HCT116 (cell line): ENCODE data around the gene OOSP4B.

Experiments used
- CTCF ChIP-seq, 3 experiments: fragments of 200-600 bp in 1 of 3; sonication (generic) in 1 of 3; IDR thresholded peaks in 2 of 3; conservative IDR thresholded peaks in 1 of 3; 2 replicates each; pipeline ENCODE4 v1.5.1; 2012 to 2017; ENCODE audit warnings: low read depth in 2 of 3, low read length in 2 of 3, antibody characterized with exemption in 1 of 3, borderline replicate concordance in 1 of 3, control low read depth in 1 of 3, mild to moderate bottlenecking in 1 of 3, mixed read lengths in 1 of 3, mixed run types in 1 of 3, moderate library complexity in 1 of 3; ENCODE audit not compliant: insufficient read depth in 1 of 3
- EGR1 ChIP-seq: IDR thresholded peaks from 2 replicates; pipeline ENCODE4 v1.6.1; 2012; ENCODE audit warnings: low read depth
- ELF1 ChIP-seq: IDR thresholded peaks from 2 replicates; pipeline ENCODE4 v1.6.1; 2012; ENCODE audit warnings: low read depth, borderline replicate concordance
- EZH2phosphoT487 ChIP-seq: fragments of 200-600 bp; IDR thresholded peaks from 2 replicates; pipeline ENCODE4 v1.6.1; 2018; ENCODE audit warnings: antibody characterized with exemption, borderline replicate concordance
- JUND ChIP-seq: IDR thresholded peaks from 2 replicates; pipeline ENCODE4 v1.6.1; 2012
- POLR2A ChIP-seq: IDR thresholded peaks from 2 replicates; pipeline ENCODE4 v1.7.0; 2011; ENCODE audit warnings: borderline replicate concordance; ENCODE audit not compliant: insufficient read depth, insufficient read length; ENCODE audit errors: extremely low read depth
- POLR2AphosphoS5 ChIP-seq: IDR thresholded peaks from 2 replicates; pipeline ENCODE4 v1.6.1; 2011; ENCODE audit warnings: mild to moderate bottlenecking, low read depth, low read length, moderate library complexity
- RAD21 ChIP-seq: IDR thresholded peaks from 2 replicates; pipeline ENCODE4 v1.6.1; 2012; ENCODE audit warnings: low read depth, mild to moderate bottlenecking
- SP1 ChIP-seq: IDR thresholded peaks from 2 replicates; pipeline ENCODE4 v1.6.1; 2012; ENCODE audit warnings: low read depth
- YY1 ChIP-seq: IDR thresholded peaks from 2 replicates; pipeline ENCODE4 v1.6.1; 2011; ENCODE audit warnings: low read length, low read depth, moderate library complexity, mild to moderate bottlenecking; ENCODE audit not compliant: insufficient replicate concordance; ENCODE audit errors: extremely low read depth
- ZFX ChIP-seq: fragments of 450-650 bp; IDR thresholded peaks from 2 replicates; pipeline ENCODE4 v1.6.1; 2017
- ZNF274 ChIP-seq: fragments of 200-500 bp; sonication (Bioruptor generic); IDR thresholded peaks from 2 replicates; pipeline ENCODE4 v1.6.1; 2014; ENCODE audit warnings: mild to moderate bottlenecking, low read depth, low read length, inconsistent platforms
- TF ChIP-seq, protein P1 (sequence below): IDR thresholded peaks from 2 replicates; pipeline ENCODE4 v1.6.1; 2012
- TF ChIP-seq, protein P2 (sequence below): IDR thresholded peaks from 2 replicates; pipeline ENCODE4 v1.6.1; 2012; ENCODE audit warnings: low read depth

DNA sequence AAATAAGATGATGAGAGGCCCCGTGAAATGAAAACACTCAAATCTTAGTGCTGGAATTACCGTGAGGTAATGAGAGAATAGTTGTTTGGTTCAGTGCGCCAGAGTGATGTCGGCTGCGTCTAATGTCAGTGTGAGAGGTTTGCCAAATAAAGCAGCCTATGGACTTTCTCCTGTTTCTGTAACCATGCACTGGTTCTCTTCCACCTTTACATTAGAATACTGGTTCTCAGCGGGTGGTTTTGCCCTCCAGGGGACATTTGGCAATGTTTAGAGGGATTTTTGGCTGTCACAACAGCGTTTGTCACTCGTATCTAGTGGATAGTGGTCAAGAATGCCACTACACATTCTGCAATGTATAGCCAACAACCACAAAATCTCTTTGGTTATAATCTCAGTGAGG, 1.1 kb downstream of the OOSP4B start:
- TF ChIP-seq CTCF (IDR thresholded peaks at IDR 0.05 in 2 of 3, conservative IDR thresholded peaks at IDR 0.05 in 1 of 3; ENCODE audit: borderline replicate concordance in 1 of 3, insufficient read depth in 1 of 3, low read depth in 2 of 3, low read length in 2 of 3): no peak
- no peak for TF ChIP-seq YY1
- no peak for TF ChIP-seq EZH2phosphoT487
- TF ChIP-seq JUND: no peak
- TF ChIP-seq RAD21: no peak
- TF ChIP-seq POLR2AphosphoS5: no peak
- no peak for TF ChIP-seq POLR2A
- TF ChIP-seq ZNF274: no peak
- TF ChIP-seq ZFX: no peak
- TF ChIP-seq SP1: no peak
- TF ChIP-seq ELF1: no peak
- TF ChIP-seq, protein P1, sequence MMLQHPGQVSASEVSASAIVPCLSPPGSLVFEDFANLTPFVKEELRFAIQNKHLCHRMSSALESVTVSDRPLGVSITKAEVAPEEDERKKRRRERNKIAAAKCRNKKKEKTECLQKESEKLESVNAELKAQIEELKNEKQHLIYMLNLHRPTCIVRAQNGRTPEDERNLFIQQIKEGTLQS: no peak
- no peak for TF ChIP-seq EGR1
- TF ChIP-seq, protein P2, sequence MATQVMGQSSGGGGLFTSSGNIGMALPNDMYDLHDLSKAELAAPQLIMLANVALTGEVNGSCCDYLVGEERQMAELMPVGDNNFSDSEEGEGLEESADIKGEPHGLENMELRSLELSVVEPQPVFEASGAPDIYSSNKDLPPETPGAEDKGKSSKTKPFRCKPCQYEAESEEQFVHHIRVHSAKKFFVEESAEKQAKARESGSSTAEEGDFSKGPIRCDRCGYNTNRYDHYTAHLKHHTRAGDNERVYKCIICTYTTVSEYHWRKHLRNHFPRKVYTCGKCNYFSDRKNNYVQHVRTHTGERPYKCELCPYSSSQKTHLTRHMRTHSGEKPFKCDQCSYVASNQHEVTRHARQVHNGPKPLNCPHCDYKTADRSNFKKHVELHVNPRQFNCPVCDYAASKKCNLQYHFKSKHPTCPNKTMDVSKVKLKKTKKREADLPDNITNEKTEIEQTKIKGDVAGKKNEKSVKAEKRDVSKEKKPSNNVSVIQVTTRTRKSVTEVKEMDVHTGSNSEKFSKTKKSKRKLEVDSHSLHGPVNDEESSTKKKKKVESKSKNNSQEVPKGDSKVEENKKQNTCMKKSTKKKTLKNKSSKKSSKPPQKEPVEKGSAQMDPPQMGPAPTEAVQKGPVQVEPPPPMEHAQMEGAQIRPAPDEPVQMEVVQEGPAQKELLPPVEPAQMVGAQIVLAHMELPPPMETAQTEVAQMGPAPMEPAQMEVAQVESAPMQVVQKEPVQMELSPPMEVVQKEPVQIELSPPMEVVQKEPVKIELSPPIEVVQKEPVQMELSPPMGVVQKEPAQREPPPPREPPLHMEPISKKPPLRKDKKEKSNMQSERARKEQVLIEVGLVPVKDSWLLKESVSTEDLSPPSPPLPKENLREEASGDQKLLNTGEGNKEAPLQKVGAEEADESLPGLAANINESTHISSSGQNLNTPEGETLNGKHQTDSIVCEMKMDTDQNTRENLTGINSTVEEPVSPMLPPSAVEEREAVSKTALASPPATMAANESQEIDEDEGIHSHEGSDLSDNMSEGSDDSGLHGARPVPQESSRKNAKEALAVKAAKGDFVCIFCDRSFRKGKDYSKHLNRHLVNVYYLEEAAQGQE: no peak
